HCT116 (cell line): ENCODE data around the gene GOSR1. TPM values are rescaled to one million over a fixed set of nuclear protein-coding genes. Genes with fewer than 3 reads are reported as not detected.

Source experiments
- ATAC-seq: fragments of 200-7000 bp; cut with Tn5 transposase; 2 replicates; pipeline ENCODE4 v1.9.1; 2020; ENCODE audit warnings: mild to moderate bottlenecking, moderate library complexity
- BruUV-seq: library from RNA; stranded (reverse); fragments of 400-500 nt; replicated peaks from 2 replicates; lab custom pipeline; 2021; lab: Mats Ljungman, UMichigan
- CTCF ChIA-PET: fragments of 300-600 bp; sonication (Branson Sonifier 250); formaldehyde crosslinking; loops from one replicate; lab custom pipeline; 2021; ENCODE audit warnings: antibody characterized with exemption; lab: Charles Lee
- POLR2A ChIA-PET: fragments of 300-600, 350-600 bp; sonication (Branson Sonifier 250); formaldehyde crosslinking; loops from one replicate; lab custom pipeline; 2021; ENCODE audit warnings: antibody characterized with exemption; lab: Charles Lee
- RAD21 ChIA-PET, 2 experiments: fragments of 300-600 bp; sonication (Branson Sonifier 250); formaldehyde crosslinking; loops; one replicate each; lab custom pipeline; 2023; ENCODE audit warnings: low total read pairs in 2 of 2; ENCODE audit not compliant: uncharacterized antibody in 2 of 2, unreplicated experiment in 2 of 2, low non-redundant PET in 1 of 2; lab: Charles Lee
- DNase-seq: peaks from one replicate; pipeline ENCODE4 v3.0.0-alpha.2; 2010; ENCODE audit warnings: low read depth, low spot score
- H2AFZ ChIP-seq: fragments of 200-600 bp; shearing (Covaris generic), sonication (generic); 2 replicates; pipeline ENCODE4 v1.6.1; 2017; ENCODE audit warnings: low read depth, mixed run types, mixed read lengths, antibody characterized with exemption, low read length; ENCODE audit not compliant: poor library complexity, severe bottlenecking
- H3K27ac ChIP-seq: 2 replicates; pipeline ENCODE4 v1.5.1; 2012; ENCODE audit warnings: low read depth, low read length
- H3K27me3 ChIP-seq: fragments of 200-600 bp; sonication (generic); 2 replicates; pipeline ENCODE4 v1.6.1; 2016; ENCODE audit warnings: mixed run types, low read length, mixed read lengths; ENCODE audit not compliant: insufficient read depth
- H3K36me3 ChIP-seq, 2 experiments: fragments of 200-500 bp in 1 of 2; fragments of 200-600 bp in 1 of 2; sonication (Bioruptor generic) in 1 of 2; sonication (generic) in 1 of 2; 2 replicates each; pipeline versions ENCODE4 v1.5.1 to v1.6.1; 2014 to 2016; ENCODE audit warnings: low read length in 2 of 2, inconsistent platforms in 1 of 2, mixed read lengths in 1 of 2, mixed run types in 1 of 2; ENCODE audit not compliant: insufficient read depth in 2 of 2, control insufficient read depth in 1 of 2
- H3K4me1 ChIP-seq, 2 experiments: fragments of 200-600 bp in 1 of 2; sonication (generic) in 1 of 2; 2 replicates each; pipeline versions ENCODE4 v1.5.1 to v1.6.1; 2012 to 2017; ENCODE audit warnings: low read length in 2 of 2, inconsistent platforms in 1 of 2, mild to moderate bottlenecking in 1 of 2, mixed read lengths in 1 of 2, mixed run types in 1 of 2, moderate library complexity in 1 of 2; ENCODE audit not compliant: insufficient read depth in 2 of 2, control insufficient read depth in 1 of 2
- H3K4me2 ChIP-seq: fragments of 200-600 bp; sonication (generic); 2 replicates; pipeline ENCODE4 v1.6.1; 2017; ENCODE audit warnings: mixed run types, low read length, mixed read lengths
- H3K4me3 ChIP-seq, 2 experiments: fragments of 200-600 bp in 1 of 2; sonication (generic) in 1 of 2; replicated peaks in 1 of 2; 2 replicates each; pipeline ENCODE4 v1.5.1; 2011 to 2016; ENCODE audit warnings: low read length in 2 of 2, control low read depth in 1 of 2, low read depth in 1 of 2, mild to moderate bottlenecking in 1 of 2, mixed read lengths in 1 of 2, mixed run types in 1 of 2
- H3K79me2 ChIP-seq: fragments of 200-600 bp; sonication (generic); 2 replicates; pipeline ENCODE4 v1.6.1; 2017; ENCODE audit warnings: mild to moderate bottlenecking, mixed run types, low read length, moderate library complexity, mixed read lengths; ENCODE audit not compliant: insufficient read depth
- H3K9ac ChIP-seq: fragments of 200-600 bp; sonication (generic); 2 replicates; pipeline ENCODE4 v1.6.1; 2016; ENCODE audit warnings: low read length, mixed read lengths
- H3K9me2 ChIP-seq: fragments of 200-600 bp; sonication (generic), shearing (Covaris generic); 2 replicates; pipeline ENCODE4 v1.6.1; 2017; ENCODE audit warnings: mixed run types, mild to moderate bottlenecking, moderate library complexity; ENCODE audit not compliant: insufficient read depth
- H3K9me3 ChIP-seq, 2 experiments: fragments of 200-500 bp in 1 of 2; fragments of 200-600 bp in 1 of 2; sonication (Bioruptor generic) in 1 of 2; sonication (generic) in 1 of 2; 2 replicates each; pipeline ENCODE4 v1.6.1; 2014 to 2017; ENCODE audit warnings: low read length in 2 of 2, mixed read lengths in 2 of 2, inconsistent platforms in 1 of 2, low read depth in 1 of 2, mild to moderate bottlenecking in 1 of 2, mixed run types in 1 of 2, moderate library complexity in 1 of 2; ENCODE audit not compliant: control insufficient read depth in 1 of 2, insufficient read depth in 1 of 2
- H4K20me1 ChIP-seq: fragments of 200-600 bp; sonication (generic), shearing (Covaris generic); 2 replicates; pipeline ENCODE4 v1.6.1; 2017; ENCODE audit warnings: mixed run types, mild to moderate bottlenecking, moderate library complexity; ENCODE audit not compliant: insufficient read depth
- ATF3 ChIP-seq: IDR thresholded peaks from 2 replicates; pipeline ENCODE4 v1.6.1; 2012
- EGR1 ChIP-seq: IDR thresholded peaks from 2 replicates; pipeline ENCODE4 v1.6.1; 2012; ENCODE audit warnings: low read depth
- ELF1 ChIP-seq: IDR thresholded peaks from 2 replicates; pipeline ENCODE4 v1.6.1; 2012; ENCODE audit warnings: low read depth, borderline replicate concordance
- FOSL1 ChIP-seq: IDR thresholded peaks from 2 replicates; pipeline ENCODE4 v1.6.1; 2012; ENCODE audit warnings: low read depth
- JUND ChIP-seq: IDR thresholded peaks from 2 replicates; pipeline ENCODE4 v1.6.1; 2012
- MAX ChIP-seq: IDR thresholded peaks from 2 replicates; pipeline ENCODE4 v1.6.1; 2012
- POLR2A ChIP-seq: IDR thresholded peaks from 2 replicates; pipeline ENCODE4 v1.7.0; 2011; ENCODE audit warnings: borderline replicate concordance; ENCODE audit not compliant: insufficient read depth, insufficient read length; ENCODE audit errors: extremely low read depth
- POLR2AphosphoS5 ChIP-seq: IDR thresholded peaks from 2 replicates; pipeline ENCODE4 v1.6.1; 2011; ENCODE audit warnings: mild to moderate bottlenecking, low read depth, low read length, moderate library complexity
- REST ChIP-seq: IDR thresholded peaks from 2 replicates; pipeline ENCODE4 v1.6.1; 2012; ENCODE audit warnings: low read depth
- SIN3A ChIP-seq: IDR thresholded peaks from 2 replicates; pipeline ENCODE4 v1.6.1; 2012; ENCODE audit warnings: low read depth
- SP1 ChIP-seq: IDR thresholded peaks from 2 replicates; pipeline ENCODE4 v1.6.1; 2012; ENCODE audit warnings: low read depth
- SRF ChIP-seq: IDR thresholded peaks from 2 replicates; pipeline ENCODE4 v1.6.1; 2012; ENCODE audit warnings: low read depth
- YY1 ChIP-seq: IDR thresholded peaks from 2 replicates; pipeline ENCODE4 v1.6.1; 2011; ENCODE audit warnings: low read length, low read depth, moderate library complexity, mild to moderate bottlenecking; ENCODE audit not compliant: insufficient replicate concordance; ENCODE audit errors: extremely low read depth
- intact Hi-C: fragments of 100-400 bp; cut with micrococcal nuclease; formaldehyde crosslinking; loops from 2 replicates; pipeline ENCODE4 v1.10.0; 2022
- total RNA-seq: library from RNA; stranded (reverse); gene quantifications from one replicate; pipeline ENCODE4 v1.2.1, GENCODE V29; 2021; ENCODE audit not compliant: unreplicated experiment
- TF ChIP-seq, protein P1 (sequence below): IDR thresholded peaks from 2 replicates; pipeline ENCODE4 v1.6.1; 2011; ENCODE audit warnings: mild to moderate bottlenecking, low read length, moderate library complexity; ENCODE audit not compliant: insufficient replicate concordance; ENCODE audit errors: extremely low read depth

The GOSR1 gene
- total RNA-seq, 1 experiment from 2014 or later = 48.8 TPM

- TF ChIP-seq, protein P1, sequence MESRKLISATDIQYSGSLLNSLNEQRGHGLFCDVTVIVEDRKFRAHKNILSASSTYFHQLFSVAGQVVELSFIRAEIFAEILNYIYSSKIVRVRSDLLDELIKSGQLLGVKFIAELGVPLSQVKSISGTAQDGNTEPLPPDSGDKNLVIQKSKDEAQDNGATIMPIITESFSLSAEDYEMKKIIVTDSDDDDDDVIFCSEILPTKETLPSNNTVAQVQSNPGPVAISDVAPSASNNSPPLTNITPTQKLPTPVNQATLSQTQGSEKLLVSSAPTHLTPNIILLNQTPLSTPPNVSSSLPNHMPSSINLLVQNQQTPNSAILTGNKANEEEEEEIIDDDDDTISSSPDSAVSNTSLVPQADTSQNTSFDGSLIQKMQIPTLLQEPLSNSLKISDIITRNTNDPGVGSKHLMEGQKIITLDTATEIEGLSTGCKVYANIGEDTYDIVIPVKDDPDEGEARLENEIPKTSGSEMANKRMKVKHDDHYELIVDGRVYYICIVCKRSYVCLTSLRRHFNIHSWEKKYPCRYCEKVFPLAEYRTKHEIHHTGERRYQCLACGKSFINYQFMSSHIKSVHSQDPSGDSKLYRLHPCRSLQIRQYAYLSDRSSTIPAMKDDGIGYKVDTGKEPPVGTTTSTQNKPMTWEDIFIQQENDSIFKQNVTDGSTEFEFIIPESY = no peak
Measured at GRCh38 chr17:30534298-30534697, 57.1 kb downstream of the GOSR1 start (continued).

GRCh38 chr17:30534938-30535921 is 58.0 kb downstream of the GOSR1 start:
- BruUV-seq = no TSS peak
- Histone ChIP-seq H3K4me3 (no peak overlapping the region), H3K4me1 (no peaks in the 10 kb centered on the region), H4K20me1 (no peaks in the 10 kb centered on the region), H3K27ac (no peak overlapping the region), H2AFZ (no peak overlapping the region), H3K4me2 (no peak overlapping the region), H3K9me2 (no peaks in the 10 kb centered on the region), H3K79me2 (no peaks in the 10 kb centered on the region), H3K27me3 (no peaks in the 10 kb centered on the region), H3K9ac (no peak overlapping the region), H3K36me3 (no peaks in the 10 kb centered on the region), H3K9me3 (no peaks in the 10 kb centered on the region)
- TF ChIP-seq SP1 (no peak), FOSL1 (no peak), ATF3 (no peak), JUND (no peak), SRF (no peak), REST (no peak), POLR2A (no peak), ELF1 (no peak), POLR2AphosphoS5 (no peak), MAX (no peak), YY1 (no peak), SIN3A (no peak), EGR1 (no peak)
- TF ChIP-seq, protein P1 = no peak
- DNase-seq = no peak
- POLR2A ChIA-PET = no interaction called here
- CTCF ChIA-PET = no interaction called here
- intact Hi-C loops = no loop called here
- ATAC-seq = no peak
- RAD21 ChIA-PET = no interaction called here
